HepG2 (cell line): ENCODE results near the gene CENPC. TPM values are rescaled to one million over a fixed set of nuclear protein-coding genes. Genes with fewer than 3 reads are reported as not detected.

Experiments used
- ATAC-seq: fragments of 200-7000 bp; cut with Tn5 transposase; 3 replicates; pipeline ENCODE4 v1.9.1; 2020; ENCODE audit warnings: mild to moderate bottlenecking, moderate library complexity
- BruUV-seq: library from RNA; stranded (reverse); fragments of 400-500 nt; replicated peaks from 2 replicates; lab custom pipeline; 2021; lab: Mats Ljungman, UMichigan
- CTCF ChIA-PET: fragments of 300-600 bp; formaldehyde crosslinking; extraction: SDS; loops from one replicate; lab custom pipeline; 2021; ENCODE audit warnings: low total read pairs, inconsistent platforms, low intra/inter-chr PET ratio; lab: Yijun Ruan, JAX
- POLR2A ChIA-PET: fragments of 350-600 bp; sonication (Branson Sonifier 250); formaldehyde crosslinking; loops from one replicate; lab custom pipeline; 2020; ENCODE audit warnings: antibody characterized with exemption, inconsistent platforms; lab: Yijun Ruan, JAX
- DNase-seq: peaks from one replicate; pipeline ENCODE4 v3.0.0-alpha.2; 2015; ENCODE audit warnings: low spot score
- FAIRE-seq: peaks from 3 replicates; lab custom pipeline; 2011; peaks lifted over from hg19 to GRCh38; lab: Jason Lieb, UNC
- H2AFZ ChIP-seq: one replicate; pipeline ENCODE4 v1.6.1; 2011; ENCODE audit warnings: low read length, inconsistent platforms
- H3K27ac ChIP-seq: fragments of 300-600 bp; 3 replicates; pipeline ENCODE4 v1.8.0; 2011; ENCODE audit warnings: mixed run types, mild to moderate bottlenecking, mixed read lengths, low read length, inconsistent platforms; ENCODE audit not compliant: insufficient read depth; ENCODE audit errors: extremely low read length
- H3K27me3 ChIP-seq, 2 experiments: fragments of 200-600 bp in 1 of 2; 2 replicates in 1 of 2; 3 replicates in 1 of 2; pipeline versions ENCODE4 v1.6.0 to v1.8.0; 2011; ENCODE audit warnings: low read length in 2 of 2, mild to moderate bottlenecking in 2 of 2, moderate library complexity in 2 of 2, inconsistent platforms in 1 of 2; ENCODE audit not compliant: insufficient read depth in 2 of 2, control insufficient read depth in 1 of 2
- H3K36me3 ChIP-seq, 2 experiments: fragments of 200-600 bp in 1 of 2; replicated peaks in 1 of 2; 2 replicates in 1 of 2; 3 replicates in 1 of 2; pipeline versions ENCODE4 v1.5.1 to v1.8.0; 2011; ENCODE audit warnings: low read length in 2 of 2, inconsistent platforms in 1 of 2; ENCODE audit not compliant: insufficient read depth in 2 of 2, control insufficient read depth in 1 of 2
- H3K4me1 ChIP-seq: 2 replicates; pipeline ENCODE4 v1.5.1; 2012; ENCODE audit warnings: low read length, inconsistent platforms; ENCODE audit not compliant: insufficient read depth
- H3K4me2 ChIP-seq: 2 replicates; pipeline ENCODE4 v1.6.0; 2011; ENCODE audit warnings: low read depth, low read length, inconsistent platforms
- H3K4me3 ChIP-seq, 3 experiments: fragments of 200-600 bp in 1 of 3; sonication (generic), shearing (Covaris generic) in 1 of 3; replicated peaks in 1 of 3; 2 replicates each; pipeline ENCODE4 v1.5.1; 2011 to 2016; ENCODE audit warnings: low read length in 3 of 3, inconsistent platforms in 2 of 3, low read depth in 2 of 3, mild to moderate bottlenecking in 2 of 3, control low read depth in 1 of 3, mixed read lengths in 1 of 3; ENCODE audit not compliant: insufficient read depth in 1 of 3
- H3K79me2 ChIP-seq: one replicate; pipeline ENCODE4 v1.6.1; 2011; ENCODE audit warnings: low read length, inconsistent platforms; ENCODE audit not compliant: insufficient read depth
- H3K9ac ChIP-seq: 2 replicates; pipeline ENCODE4 v1.6.0; 2011; ENCODE audit warnings: mild to moderate bottlenecking, low read depth, low read length, inconsistent platforms; ENCODE audit not compliant: insufficient read depth
- H3K9me3 ChIP-seq: 2 replicates; pipeline ENCODE4 v1.5.1; 2012; ENCODE audit warnings: mild to moderate bottlenecking, low read length
- H4K20me1 ChIP-seq: 2 replicates; pipeline ENCODE4 v1.6.0; 2011; ENCODE audit warnings: inconsistent platforms, mild to moderate bottlenecking, low read length, moderate library complexity; ENCODE audit not compliant: insufficient read depth
- CREB3 ChIP-seq: sonication (generic); formaldehyde crosslinking; IDR thresholded peaks from 2 replicates; pipeline ENCODE4 v1.5.0; 2020; ENCODE audit warnings: missing genetic modification reagents
- MAFG ChIP-seq: sonication (generic); formaldehyde crosslinking; IDR thresholded peaks from 2 replicates; pipeline ENCODE4 v1.5.1; 2020; ENCODE audit warnings: mild to moderate bottlenecking, missing genetic modification reagents
- RARA ChIP-seq: IDR thresholded peaks from 2 replicates; pipeline ENCODE4 v1.6.1; 2016; ENCODE audit warnings: missing genetic modification reagents, missing compliant biosample characterization
- ZIK1 ChIP-seq: sonication (generic); formaldehyde crosslinking; IDR thresholded peaks from 2 replicates; pipeline ENCODE4 v1.5.0; 2020; ENCODE audit warnings: mild to moderate bottlenecking, low read depth, missing genetic modification reagents, borderline replicate concordance
- ZNF333 ChIP-seq: sonication (generic); formaldehyde crosslinking; IDR thresholded peaks from 2 replicates; pipeline ENCODE4 v1.4.0; 2020; ENCODE audit warnings: mild to moderate bottlenecking, missing genetic modification reagents, borderline replicate concordance
- ZNF33B ChIP-seq: sonication (generic); formaldehyde crosslinking; IDR thresholded peaks from 2 replicates; pipeline ENCODE4 v1.5.1; 2020; ENCODE audit warnings: mild to moderate bottlenecking, missing genetic modification reagents
- in situ Hi-C: cut with HindIII; loops from 2 replicates; pipeline ENCODE4 v1.10.0; 2017; ENCODE audit warnings: low pct_unique_long_range_greater_than_20kb; ENCODE audit not compliant: extremely low pct_ligation_motif_present
- intact Hi-C: fragments of 100-400 bp; cut with micrococcal nuclease; formaldehyde crosslinking; loops from one replicate; pipeline ENCODE4 v1.10.0; 2022; ENCODE audit not compliant: unreplicated experiment
- polyA plus RNA-seq, 8 experiments: library from polyadenylated mRNA; depleted of rRNA in 3 of 8; stranded (reverse) in 7 of 8; unstranded in 1 of 8; fragments of >200 nt; fragmentation: Illumina TruSeq in 4 of 8; extraction: Trizol in 4 of 8; gene quantifications; 2 replicates each; pipeline versions ENCODE4 v1.2.1 to v1.2.3, GENCODE V29; 2011 to 2016; ENCODE audit warnings: low read depth in 4 of 8, missing spikeins in 1 of 8, mixed read lengths in 1 of 8; ENCODE audit not compliant: insufficient read depth in 1 of 8
- total RNA-seq, 5 experiments: library from RNA; depleted of rRNA; stranded (reverse); fragments of >200 nt; fragmentation: Illumina TruSeq; extraction: Trizol; gene quantifications; 2 replicates each; pipeline ENCODE4 v1.2.3, GENCODE V29; 2016; ENCODE audit warnings: low read depth in 1 of 5
- TF ChIP-seq, protein P1 (sequence below): sonication (generic); formaldehyde crosslinking; IDR thresholded peaks from 2 replicates; pipeline ENCODE4 v1.5.1; 2020; ENCODE audit warnings: mild to moderate bottlenecking, missing genetic modification reagents, borderline replicate concordance

CENPC gene
- total and polyA plus RNA-seq, 2 of the 13 experiments (the other 11 are each of a cell fraction or from before 2014, with no cell fraction given): 4.7 to 16.4 TPM

DNA sequence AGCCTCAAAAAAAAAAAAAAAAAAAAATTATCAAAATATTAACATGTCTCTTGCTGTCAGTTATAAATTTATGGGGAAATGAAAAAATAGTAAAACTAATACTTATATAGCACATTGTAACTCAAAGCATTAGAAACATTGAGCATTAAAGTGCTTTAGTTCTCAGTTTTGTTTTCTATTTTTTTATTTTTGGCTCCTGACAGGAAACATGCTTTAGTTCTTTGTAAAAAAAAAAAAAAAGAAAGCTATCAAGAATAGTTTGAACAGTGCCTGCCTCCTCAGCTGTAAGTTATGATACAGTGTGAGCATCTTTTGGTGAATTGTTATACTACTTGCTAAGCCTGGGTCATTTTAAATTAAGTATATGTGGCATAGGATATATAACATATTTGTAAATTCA is 5.1 kb upstream of the CENPC start:
- Histone ChIP-seq H3K9me3 (no peaks in the 10 kb centered on the region), H3K4me1 (0 out of 2 replicates have a peak, but pooled peaks cover 8% of the 10 kb centered on the region), H2AFZ (no peak overlapping the region), H3K9ac (no peak overlapping the region), H3K4me2 (no peak overlapping the region), H3K4me3 (no peak overlapping the region), H3K27me3 (no peaks in the 10 kb centered on the region), H3K36me3 (no peaks in the 10 kb centered on the region), H4K20me1 (no peaks in the 10 kb centered on the region), H3K79me2 (no peaks in the 10 kb centered on the region), H3K27ac (no peak overlapping the region)
- no peak for DNase-seq
- POLR2A ChIA-PET: no interaction called here
- no peak for FAIRE-seq
- in situ Hi-C loops: loop anchor here (25.0 kb wide), 1 partner anchor 362 kb away; no protein-coding TSS in a partner anchor
- CTCF ChIA-PET: no interaction called here
- intact Hi-C loops: no loop called here
- BruUV-seq: no TSS peak
- TF ChIP-seq CREB3 (CRISPR knock-in tag): no peak
- TF ChIP-seq ZIK1 (CRISPR knock-in tag): no peak
- TF ChIP-seq RARA: no peak
- TF ChIP-seq ZNF333 (CRISPR knock-in tag): no peak
- TF ChIP-seq MAFG (CRISPR knock-in tag): no peak
- no peak for TF ChIP-seq ZNF33B (CRISPR knock-in tag)
- TF ChIP-seq, protein P1, sequence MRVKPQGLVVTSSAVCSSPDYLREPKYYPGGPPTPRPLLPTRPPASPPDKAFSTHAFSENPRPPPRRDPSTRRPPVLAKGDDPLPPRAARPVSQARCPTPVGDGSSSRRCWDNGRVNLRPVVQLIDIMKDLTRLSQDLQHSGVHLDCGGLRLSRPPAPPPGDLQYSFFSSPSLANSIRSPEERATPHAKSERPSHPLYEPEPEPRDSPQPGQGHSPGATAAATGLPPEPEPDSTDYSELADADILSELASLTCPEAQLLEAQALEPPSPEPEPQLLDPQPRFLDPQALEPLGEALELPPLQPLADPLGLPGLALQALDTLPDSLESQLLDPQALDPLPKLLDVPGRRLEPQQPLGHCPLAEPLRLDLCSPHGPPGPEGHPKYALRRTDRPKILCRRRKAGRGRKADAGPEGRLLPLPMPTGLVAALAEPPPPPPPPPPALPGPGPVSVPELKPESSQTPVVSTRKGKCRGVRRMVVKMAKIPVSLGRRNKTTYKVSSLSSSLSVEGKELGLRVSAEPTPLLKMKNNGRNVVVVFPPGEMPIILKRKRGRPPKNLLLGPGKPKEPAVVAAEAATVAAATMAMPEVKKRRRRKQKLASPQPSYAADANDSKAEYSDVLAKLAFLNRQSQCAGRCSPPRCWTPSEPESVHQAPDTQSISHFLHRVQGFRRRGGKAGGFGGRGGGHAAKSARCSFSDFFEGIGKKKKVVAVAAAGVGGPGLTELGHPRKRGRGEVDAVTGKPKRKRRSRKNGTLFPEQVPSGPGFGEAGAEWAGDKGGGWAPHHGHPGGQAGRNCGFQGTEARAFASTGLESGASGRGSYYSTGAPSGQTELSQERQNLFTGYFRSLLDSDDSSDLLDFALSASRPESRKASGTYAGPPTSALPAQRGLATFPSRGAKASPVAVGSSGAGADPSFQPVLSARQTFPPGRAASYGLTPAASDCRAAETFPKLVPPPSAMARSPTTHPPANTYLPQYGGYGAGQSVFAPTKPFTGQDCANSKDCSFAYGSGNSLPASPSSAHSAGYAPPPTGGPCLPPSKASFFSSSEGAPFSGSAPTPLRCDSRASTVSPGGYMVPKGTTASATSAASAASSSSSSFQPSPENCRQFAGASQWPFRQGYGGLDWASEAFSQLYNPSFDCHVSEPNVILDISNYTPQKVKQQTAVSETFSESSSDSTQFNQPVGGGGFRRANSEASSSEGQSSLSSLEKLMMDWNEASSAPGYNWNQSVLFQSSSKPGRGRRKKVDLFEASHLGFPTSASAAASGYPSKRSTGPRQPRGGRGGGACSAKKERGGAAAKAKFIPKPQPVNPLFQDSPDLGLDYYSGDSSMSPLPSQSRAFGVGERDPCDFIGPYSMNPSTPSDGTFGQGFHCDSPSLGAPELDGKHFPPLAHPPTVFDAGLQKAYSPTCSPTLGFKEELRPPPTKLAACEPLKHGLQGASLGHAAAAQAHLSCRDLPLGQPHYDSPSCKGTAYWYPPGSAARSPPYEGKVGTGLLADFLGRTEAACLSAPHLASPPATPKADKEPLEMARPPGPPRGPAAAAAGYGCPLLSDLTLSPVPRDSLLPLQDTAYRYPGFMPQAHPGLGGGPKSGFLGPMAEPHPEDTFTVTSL (CRISPR knock-in tag): no peak
- ATAC-seq: no peak
